ENCODE data around the gene B9D1.
"Not testable (repeated sequence)": the region's sequence is repeated elsewhere in the genome, so short reads cannot be mapped to it uniquely, and the experiment has no call there.

B9D1 gene

GRCh38 chr17:19357351-19357750 lies 5.2 kb downstream of the B9D1 start:
- DNase-seq: no peak

- DNase-seq: no peak
These were observed 7.8 kb downstream of the B9D1 start for GRCh38 chr17:19354748-19355147.

GRCh38 chr17:19353401-19353800 lies 9.1 kb downstream of the B9D1 start:
- not testable (repeated sequence) for DNase-seq

GRCh38 chr17:19348806-19349205 lies 13.7 kb downstream of the B9D1 start:
- no peak for DNase-seq

GRCh38 chr17:19348081-19348650 lies 14.4 kb downstream of the B9D1 start:
- DNase-seq: no peak

GRCh38 chr17:19347323-19348080 lies 15.0 kb downstream of the B9D1 start:
- no peak for DNase-seq

GRCh38 chr17:19346351-19347255 lies 15.9 kb downstream of the B9D1 start:
- DNase-seq: no peak

- no peak for DNase-seq
These were observed 16.8 kb downstream of the B9D1 start for GRCh38 chr17:19345486-19346350.

GRCh38 chr17:19345067-19345460 lies 17.5 kb downstream of the B9D1 start:
- no peak for DNase-seq

- DNase-seq: no peak
These were observed 18.0 kb downstream of the B9D1 start for GRCh38 chr17:19344311-19345066.

GRCh38 chr17:19343671-19344151 lies 18.8 kb downstream of the B9D1 start:
- no peak for DNase-seq

- no peak for DNase-seq
These were observed 19.3 kb downstream of the B9D1 start for GRCh38 chr17:19343256-19343630.

- no peak for DNase-seq
These were observed 19.8 kb downstream of the B9D1 start for GRCh38 chr17:19342611-19343255.

GRCh38 chr17:19341641-19342610 lies 20.6 kb downstream of the B9D1 start:
- no peak for DNase-seq

- DNase-seq: no peak
These were observed 21.3 kb downstream of the B9D1 start for GRCh38 chr17:19341211-19341631.

- DNase-seq: no peak
These were observed 23.1 kb downstream of the B9D1 start for GRCh38 chr17:19339341-19339815.

GRCh38 chr17:19338031-19338990 lies 24.2 kb downstream of the B9D1 start:
- no peak for DNase-seq

GRCh38 chr17:19337712-19338023 lies 24.9 kb downstream of the B9D1 start:
- no peak for DNase-seq

Measured in NCI-H2227 treated with DMSO at 0.1 percent for 48 hours (cell line).